Measurements from ENCODE around the gene NTNG2. TPM values are rescaled to one million over a fixed set of nuclear protein-coding genes. Genes with fewer than 3 reads are reported as not detected.
A peak's percentile ranks its signal among the peaks of the same experiment; 100 is the strongest.
"Not testable (repeated sequence)": the region's sequence is repeated elsewhere in the genome, so short reads cannot be mapped to it uniquely, and the experiment has no call there.

NTNG2 gene
- total and polyA plus RNA-seq, 2 donors (not counting 3 experiments of a cell fraction or from before 2014, with no cell fraction given): 0.08 to 0.88 TPM

DNA sequence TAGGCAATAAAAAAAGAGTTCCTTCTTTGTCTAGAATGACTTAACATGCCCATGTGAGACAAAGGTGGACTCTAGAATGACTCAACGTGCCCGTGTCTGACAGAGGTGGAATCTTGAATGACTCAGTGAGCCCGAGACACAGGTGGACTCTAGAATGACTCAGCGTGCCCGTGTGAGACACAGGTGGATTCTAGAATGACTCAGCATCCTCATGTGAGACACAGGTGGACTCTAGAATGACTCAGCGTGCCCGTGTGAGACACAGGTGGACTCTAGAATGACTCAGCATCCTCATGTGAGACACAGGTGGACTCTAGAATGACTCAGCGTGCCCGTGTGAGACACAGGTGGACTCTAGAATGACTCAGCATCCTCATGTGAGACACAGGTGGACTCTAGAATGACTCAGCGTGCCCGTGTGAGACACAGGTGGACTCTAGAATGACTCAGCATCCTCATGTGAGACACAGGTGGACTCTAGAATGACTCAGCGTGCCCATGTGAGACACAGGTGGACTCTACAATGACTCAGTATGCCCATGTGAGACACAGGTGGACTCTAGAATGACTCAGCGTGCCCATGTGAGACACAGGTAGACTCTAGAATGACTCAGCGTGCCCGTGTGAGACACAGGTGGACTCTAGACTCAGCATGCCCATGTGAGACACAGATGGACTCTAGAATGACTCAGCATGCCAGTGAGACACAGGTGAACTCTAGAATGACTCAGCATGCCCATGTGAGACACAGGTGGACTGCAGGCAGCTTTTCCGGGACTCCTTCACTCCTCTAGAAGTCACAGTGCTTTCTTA lies 108.1 kb downstream of the NTNG2 start:
- H3K27me3 ChIP-seq (ENCODE audit: control insufficient read depth in 2 of 2, insufficient read depth in 2 of 2, low read length in 2 of 2); dilution Hi-C loops (cut with MboI; ENCODE audit: extremely low pct_ligation_motif_present, low sequenced_read_pairs); H3K9me3 ChIP-seq (replicated peaks; ENCODE audit: control insufficient read depth, insufficient read depth, low read length); H3K4me1 ChIP-seq (ENCODE audit: control insufficient read depth, extremely low read depth, insufficient read depth, low read length); intact Hi-C loops (cut with micrococcal nuclease); BruUV-seq (replicated peaks); H3K4me3 ChIP-seq (replicated peaks in 1 of 3; ENCODE audit: insufficient read depth in 1 of 3, low read depth in 1 of 3, low read length in 3 of 3); H3K79me2 ChIP-seq (ENCODE audit: control insufficient read depth, insufficient read depth, low read length); H3K9me1 ChIP-seq (replicated peaks; ENCODE audit: control insufficient read depth, extremely low read depth, insufficient read depth, low read length); H2AFZ ChIP-seq (ENCODE audit: low read depth, low read length); FAIRE-seq; H3K9ac ChIP-seq (replicated peaks; ENCODE audit: extremely low read depth, insufficient read depth, low read length); H4K20me1 ChIP-seq (replicated peaks; ENCODE audit: control insufficient read depth, extremely low read depth, insufficient read depth, low read length); H3K4me2 ChIP-seq (ENCODE audit: insufficient read depth, low read length); POLR2A ChIA-PET: not testable (repeated sequence)
- H3K27ac ChIP-seq (ENCODE audit: insufficient read depth, low read depth, low read length): peak overlapping the region; percentile 3
- peaks cover 21 to 29% of the 10 kb centered on the region in 2 experiments for H3K36me3 ChIP-seq (ENCODE audit: control insufficient read depth in 2 of 2, extremely low read depth in 1 of 2, insufficient read depth in 2 of 2, low read length in 2 of 2)
- peak; percentile 5 for TF ChIP-seq FOS (IDR thresholded peaks at IDR 0.05; ENCODE audit: borderline replicate concordance, insufficient read depth, low read length)
- CTCF ChIA-PET: interaction anchor here (0.6 to 2.8 kb wide), 7 partner anchors 11 to 578 kb away, joined by 3 to 22 read pairs (median 11); no protein-coding TSS in a partner anchor
- DNase-seq (ENCODE audit: low read depth, low spot score): peak; percentile 25

DNA sequence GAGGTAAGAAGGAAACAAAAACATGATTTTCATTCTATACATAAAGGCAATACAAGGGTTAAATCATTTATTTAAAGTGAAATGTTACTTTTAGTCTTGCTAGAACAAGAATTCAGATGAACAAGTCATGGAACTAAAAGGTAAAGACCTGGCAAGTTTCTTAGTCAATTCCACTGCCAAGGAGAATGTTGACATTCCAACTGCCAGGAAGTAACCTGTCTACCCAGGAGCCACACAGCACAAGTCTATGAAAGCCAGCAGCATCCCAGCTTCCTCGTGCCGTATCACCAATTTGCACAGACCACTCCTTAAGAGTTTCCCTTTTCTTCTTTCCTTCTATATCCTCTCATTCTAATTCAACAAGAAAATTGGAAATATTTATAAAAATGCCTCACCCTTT lies 113.0 kb downstream of the NTNG2 start:
- dilution Hi-C loops (cut with MboI; ENCODE audit: extremely low pct_ligation_motif_present, low sequenced_read_pairs): no loop called here
- Histone ChIP-seq H3K9me3 (replicated peaks; ENCODE audit: control insufficient read depth, insufficient read depth, low read length) (no peaks in the 10 kb centered on the region), H3K4me3 (replicated peaks in 1 of 3; ENCODE audit: insufficient read depth in 1 of 3, low read depth in 1 of 3, low read length in 3 of 3) (no peak overlapping the region), H3K9me1 (replicated peaks; ENCODE audit: control insufficient read depth, extremely low read depth, insufficient read depth, low read length) (no peaks in the 10 kb centered on the region), H3K36me3 (ENCODE audit: control insufficient read depth in 2 of 2, extremely low read depth in 1 of 2, insufficient read depth in 2 of 2, low read length in 2 of 2) (peaks cover 18 to 32% of the 10 kb centered on the region in 2 experiments), H4K20me1 (replicated peaks; ENCODE audit: control insufficient read depth, extremely low read depth, insufficient read depth, low read length) (no peaks in the 10 kb centered on the region), H3K9ac (replicated peaks; ENCODE audit: extremely low read depth, insufficient read depth, low read length) (no peak overlapping the region), H3K27me3 (ENCODE audit: control insufficient read depth in 2 of 2, insufficient read depth in 2 of 2, low read length in 2 of 2) (no peaks in the 10 kb centered on the region), H3K4me1 (ENCODE audit: control insufficient read depth, extremely low read depth, insufficient read depth, low read length) (no peaks in the 10 kb centered on the region), H2AFZ (ENCODE audit: low read depth, low read length) (no peak overlapping the region), H3K4me2 (ENCODE audit: insufficient read depth, low read length) (no peak overlapping the region), H3K27ac (ENCODE audit: insufficient read depth, low read depth, low read length) (no peak overlapping the region), H3K79me2 (ENCODE audit: control insufficient read depth, insufficient read depth, low read length) (no peaks in the 10 kb centered on the region)
- no peak for TF ChIP-seq POLR2A (IDR thresholded peaks at IDR 0.05; ENCODE audit: low read depth, low read length)
- TF ChIP-seq, protein P1, sequence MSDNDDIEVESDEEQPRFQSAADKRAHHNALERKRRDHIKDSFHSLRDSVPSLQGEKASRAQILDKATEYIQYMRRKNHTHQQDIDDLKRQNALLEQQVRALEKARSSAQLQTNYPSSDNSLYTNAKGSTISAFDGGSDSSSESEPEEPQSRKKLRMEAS (IDR thresholded peaks at IDR 0.05; ENCODE audit: insufficient read depth, insufficient read length): no peak
- no peak for TF ChIP-seq POLR2AphosphoS5 (IDR thresholded peaks at IDR 0.05; ENCODE audit: insufficient read depth, low read depth, low read length)
- no peak for TF ChIP-seq GATA2 (IDR thresholded peaks at IDR 0.05; ENCODE audit: insufficient read depth, insufficient read length, low read depth, low read length)
- no peak for TF ChIP-seq EZH2 (IDR thresholded peaks at IDR 0.05; ENCODE audit: borderline replicate concordance, low read depth, low read length, severe bottlenecking)
- no peak for TF ChIP-seq MYC (IDR thresholded peaks at IDR 0.05; ENCODE audit: low read depth, low read length)
- TF ChIP-seq JUN (IDR thresholded peaks at IDR 0.05; ENCODE audit: borderline replicate concordance, insufficient read depth, insufficient read length, low read depth): no peak
- TF ChIP-seq FOS (IDR thresholded peaks at IDR 0.05; ENCODE audit: borderline replicate concordance, insufficient read depth, low read length): no peak
- TF ChIP-seq, protein P2, sequence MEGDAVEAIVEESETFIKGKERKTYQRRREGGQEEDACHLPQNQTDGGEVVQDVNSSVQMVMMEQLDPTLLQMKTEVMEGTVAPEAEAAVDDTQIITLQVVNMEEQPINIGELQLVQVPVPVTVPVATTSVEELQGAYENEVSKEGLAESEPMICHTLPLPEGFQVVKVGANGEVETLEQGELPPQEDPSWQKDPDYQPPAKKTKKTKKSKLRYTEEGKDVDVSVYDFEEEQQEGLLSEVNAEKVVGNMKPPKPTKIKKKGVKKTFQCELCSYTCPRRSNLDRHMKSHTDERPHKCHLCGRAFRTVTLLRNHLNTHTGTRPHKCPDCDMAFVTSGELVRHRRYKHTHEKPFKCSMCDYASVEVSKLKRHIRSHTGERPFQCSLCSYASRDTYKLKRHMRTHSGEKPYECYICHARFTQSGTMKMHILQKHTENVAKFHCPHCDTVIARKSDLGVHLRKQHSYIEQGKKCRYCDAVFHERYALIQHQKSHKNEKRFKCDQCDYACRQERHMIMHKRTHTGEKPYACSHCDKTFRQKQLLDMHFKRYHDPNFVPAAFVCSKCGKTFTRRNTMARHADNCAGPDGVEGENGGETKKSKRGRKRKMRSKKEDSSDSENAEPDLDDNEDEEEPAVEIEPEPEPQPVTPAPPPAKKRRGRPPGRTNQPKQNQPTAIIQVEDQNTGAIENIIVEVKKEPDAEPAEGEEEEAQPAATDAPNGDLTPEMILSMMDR (IDR thresholded peaks at IDR 0.05; ENCODE audit: extremely low read depth in 1 of 2, insufficient read depth in 1 of 2, low read depth in 1 of 2, low read length in 2 of 2): no peak
- ChIA-PET POLR2A (no interaction called here), CTCF (interaction anchor here (1.1 kb wide), 1 partner anchor 523 kb away, joined by 3 read pairs; no protein-coding TSS in a partner anchor)
- no peak for FAIRE-seq
- intact Hi-C loops (cut with micrococcal nuclease): no loop called here
- no TSS peak for BruUV-seq (replicated peaks)
- no peak for DNase-seq (ENCODE audit: low read depth, low spot score)
